HTR-8/SVneo (cell line): ENCODE data around the gene CIB2.

Source experiments
- DNase-seq: peaks from one replicate; pipeline ENCODE4 v3.0.0; 2011; ENCODE audit warnings: low spot score, mixed read lengths; ENCODE audit not compliant: insufficient read length
- FAIRE-seq: peaks from 2 replicates; lab custom pipeline; 2011; peaks lifted over from hg19 to GRCh38; lab: Jason Lieb, UNC

CIB2 gene

GRCh38 chr15:78088773-78089080 is 42.5 kb downstream of the CIB2 start:
- no peak for FAIRE-seq

GRCh38 chr15:78087951-78088772 is 43.1 kb downstream of the CIB2 start:
- DNase-seq: no peak

More at GRCh38 chr15:78088773-78089080, 42.5 kb downstream of the CIB2 start:
- no peak for DNase-seq

GRCh38 chr15:78085928-78086327 is 45.3 kb downstream of the CIB2 start:
- FAIRE-seq: no peak
- DNase-seq: no peak

More at GRCh38 chr15:78087951-78088772, 43.1 kb downstream of the CIB2 start:
- no peak for FAIRE-seq

- FAIRE-seq (no peak), DNase-seq (no peak)
These were observed 46.8 kb downstream of the CIB2 start for GRCh38 chr15:78084449-78084750.

- no peak for DNase-seq
- FAIRE-seq: no peak
These were observed 47.4 kb downstream of the CIB2 start for GRCh38 chr15:78083687-78084448.

GRCh38 chr15:78083186-78083585 is 48.1 kb downstream of the CIB2 start:
- FAIRE-seq (no peak), DNase-seq (no peak)

- FAIRE-seq: no peak
- no peak for DNase-seq
These were observed 48.5 kb downstream of the CIB2 start for GRCh38 chr15:78082743-78083110.

- no peak for FAIRE-seq
- DNase-seq: no peak
These were observed 49.0 kb downstream of the CIB2 start for GRCh38 chr15:78082106-78082742.

GRCh38 chr15:78080088-78080460 is 51.2 kb downstream of the CIB2 start:
- FAIRE-seq: no peak

GRCh38 chr15:78079298-78080087 is 51.8 kb downstream of the CIB2 start:
- no peak for FAIRE-seq
- DNase-seq: no peak

More at GRCh38 chr15:78080088-78080460, 51.2 kb downstream of the CIB2 start:
- DNase-seq: no peak

- DNase-seq (no peak), FAIRE-seq (no peak)
These were observed 53.4 kb downstream of the CIB2 start for GRCh38 chr15:78077871-78078210.

GRCh38 chr15:78077053-78077870 is 54.0 kb downstream of the CIB2 start, which contains the start of gene TBC1D2B:
TBC1D2B (minus strand) TSS chr15:78077711; CDS start chr15:78077652, 59 bp downstream.
- no peak for FAIRE-seq
- peak; percentile 24 for DNase-seq

- no peak for DNase-seq
- FAIRE-seq: no peak
These were observed 54.8 kb downstream of the CIB2 start for GRCh38 chr15:78076231-78077052.

- no peak for DNase-seq
- FAIRE-seq: no peak
These were observed 55.6 kb downstream of the CIB2 start for GRCh38 chr15:78075490-78076230.

- FAIRE-seq: no peak
- no peak for DNase-seq
These were observed 58.0 kb downstream of the CIB2 start for GRCh38 chr15:78073046-78073787.

GRCh38 chr15:78072080-78072892 is 59.0 kb downstream of the CIB2 start:
- no peak for DNase-seq

GRCh38 chr15:78071383-78071782 is 59.9 kb downstream of the CIB2 start:
- FAIRE-seq (no peak), DNase-seq (no peak)

More at GRCh38 chr15:78072080-78072892, 59.0 kb downstream of the CIB2 start:
- no peak for FAIRE-seq
